DMS 273 treated with DMSO at 0.1 percent for 48 hours (cell line): ENCODE data around the gene BBS9.
A peak's percentile ranks its signal among the peaks of the same experiment; 100 is the strongest.
"Not testable (repeated sequence)": the region's sequence is repeated elsewhere in the genome, so short reads cannot be mapped to it uniquely, and the experiment has no call there.

Experiments used
- DNase-seq: peaks from one replicate; lab custom pipeline; 2025; lab: John Stamatoyannopoulos, UW

BBS9 gene

DNA sequence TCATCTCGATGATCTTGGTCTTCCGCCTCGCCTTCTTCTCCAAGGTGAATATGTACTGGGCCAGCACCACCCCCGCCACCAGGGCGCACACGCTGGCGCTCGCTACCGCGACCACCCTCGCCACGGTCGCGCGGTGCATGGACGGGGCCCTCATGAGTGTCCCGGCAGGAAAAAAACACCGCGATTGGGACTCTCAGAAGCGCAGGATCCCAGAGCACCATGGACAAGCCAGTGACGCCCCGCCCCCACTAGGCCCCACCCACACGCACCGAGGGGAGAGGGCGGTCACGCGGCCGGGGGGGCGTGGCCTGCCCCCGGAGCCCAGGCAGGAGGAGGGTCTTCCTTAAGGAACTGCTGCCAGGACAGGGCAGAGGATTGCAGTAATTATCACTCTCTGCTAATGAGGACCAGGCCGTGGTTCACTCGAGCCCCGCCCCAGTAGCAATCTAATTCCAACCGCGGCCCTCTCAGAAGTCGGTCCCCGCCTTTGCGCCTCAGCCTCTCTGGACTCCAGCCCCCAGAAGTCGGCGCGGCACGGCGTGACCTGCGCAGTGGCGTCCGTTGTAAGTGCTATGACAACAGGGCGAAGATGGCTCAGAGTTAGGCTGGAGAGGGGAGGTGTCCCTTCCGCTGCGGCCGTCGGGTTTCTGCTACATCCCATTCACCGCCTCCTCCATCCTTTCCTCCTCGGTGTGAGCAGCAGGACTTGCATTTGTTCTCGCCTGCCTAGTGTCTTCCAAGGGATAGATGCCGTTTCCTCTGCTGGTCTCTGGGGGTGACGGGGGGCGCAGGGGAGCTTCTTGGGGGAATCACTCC is at the start of gene BBS9:
TSS of gene BBS9 (plus strand) at position 575 of the 816 bp plus-strand sequence. CDS start 16,689 bp downstream, outside the sequence.
- peak; percentile 97 for DNase-seq

DNA sequence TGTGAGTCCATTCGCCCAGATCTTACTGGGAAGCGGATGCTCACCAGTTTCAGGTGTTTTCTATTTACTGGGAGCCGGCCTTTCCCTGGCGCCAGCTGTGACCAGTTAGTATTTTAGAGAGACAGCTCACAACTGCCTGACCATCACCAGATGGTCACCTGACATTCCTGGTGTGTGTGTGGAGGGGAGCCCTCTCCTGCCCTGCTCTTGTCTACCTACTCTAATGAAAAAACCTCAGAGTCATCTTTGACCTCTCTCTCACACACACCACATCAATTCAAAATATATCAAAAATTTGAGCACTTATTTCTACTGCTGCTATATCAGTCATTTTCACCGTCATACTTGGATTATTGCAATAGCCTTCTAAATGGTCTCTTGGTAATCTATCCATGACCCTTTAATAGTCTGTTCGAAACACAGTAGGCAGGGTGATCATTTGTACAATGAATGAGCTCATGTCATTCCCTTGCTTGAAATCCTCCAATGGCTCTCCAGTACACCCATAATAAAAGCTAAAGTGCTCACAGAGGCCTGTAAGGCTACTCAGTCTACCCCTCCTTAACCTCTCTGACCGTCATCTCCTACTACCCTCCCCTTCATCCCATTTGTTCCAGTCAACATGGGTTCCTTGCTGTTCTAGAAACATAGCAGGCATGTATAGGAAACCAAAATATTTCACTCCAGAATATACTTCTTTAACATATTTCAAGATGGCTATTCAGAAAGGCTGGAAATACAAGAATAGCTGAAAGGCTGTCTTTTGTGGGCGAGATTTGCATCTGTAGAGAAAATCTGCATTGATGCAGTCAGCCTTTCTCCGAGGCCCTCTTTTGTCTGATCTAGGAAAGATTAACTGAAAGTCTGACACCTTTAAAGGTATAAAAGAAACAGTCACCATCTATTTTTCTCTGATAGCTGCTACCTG is 49.3 kb upstream of the BBS9 start:
- no peak for DNase-seq

DNA sequence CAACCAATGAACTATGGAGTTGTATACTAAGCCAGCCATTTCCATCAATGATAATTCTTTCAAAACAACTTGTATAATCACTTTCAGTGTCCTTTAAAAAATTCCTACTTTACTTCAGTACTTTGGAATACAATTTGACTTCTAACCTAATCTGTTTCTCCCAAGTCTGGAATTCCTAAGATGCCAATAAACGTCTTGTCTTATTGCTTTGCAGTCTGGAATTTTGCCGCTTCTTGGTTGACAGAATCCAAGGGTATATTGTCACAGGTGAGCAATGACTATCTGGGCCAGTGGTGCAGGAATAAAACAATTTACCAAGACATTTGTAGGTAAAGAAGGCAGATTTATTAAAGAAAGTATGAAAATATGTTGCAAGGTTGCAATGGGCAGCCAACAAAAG is 42.0 kb upstream of the BBS9 start:
- no peak for DNase-seq

DNA sequence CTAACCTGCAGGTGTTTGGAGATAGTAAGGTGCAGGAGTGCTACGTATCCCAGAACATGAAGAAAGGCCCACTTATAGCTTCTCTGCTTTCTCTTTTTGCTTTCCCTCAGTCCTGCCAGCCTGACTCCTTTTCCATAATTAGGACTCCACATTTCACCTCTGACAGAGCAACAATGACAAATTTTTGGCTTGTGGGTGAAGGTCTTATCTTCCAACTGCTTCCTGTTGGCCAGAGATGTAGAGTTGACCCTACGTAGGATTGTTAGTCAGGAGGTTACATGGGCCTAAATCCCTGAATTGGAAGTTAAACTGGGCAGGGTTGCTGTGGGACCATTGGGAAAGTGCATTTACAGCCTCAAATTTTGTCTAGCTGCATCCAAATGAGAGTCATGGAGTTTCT is 41.5 kb upstream of the BBS9 start:
- DNase-seq: no peak

DNA sequence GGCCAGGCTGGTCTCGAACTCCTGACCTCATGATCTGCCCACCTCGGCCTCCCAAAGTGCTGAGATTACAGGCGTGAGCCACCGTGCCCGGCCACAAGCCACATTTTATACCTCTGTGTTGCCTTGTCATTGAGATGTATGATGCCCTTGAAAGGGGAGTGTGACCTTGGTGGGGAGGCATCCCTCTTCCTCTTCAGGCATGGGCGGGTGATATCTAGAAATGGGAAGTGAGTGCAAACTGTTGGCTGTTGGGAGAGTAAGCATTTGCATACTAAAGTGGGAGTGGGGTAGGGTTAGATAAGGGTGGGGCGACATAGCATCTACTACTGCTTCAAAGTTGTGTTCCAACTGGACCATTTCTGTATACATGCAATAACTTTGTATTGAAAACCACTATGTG is 40.2 kb upstream of the BBS9 start:
- no peak for DNase-seq

DNA sequence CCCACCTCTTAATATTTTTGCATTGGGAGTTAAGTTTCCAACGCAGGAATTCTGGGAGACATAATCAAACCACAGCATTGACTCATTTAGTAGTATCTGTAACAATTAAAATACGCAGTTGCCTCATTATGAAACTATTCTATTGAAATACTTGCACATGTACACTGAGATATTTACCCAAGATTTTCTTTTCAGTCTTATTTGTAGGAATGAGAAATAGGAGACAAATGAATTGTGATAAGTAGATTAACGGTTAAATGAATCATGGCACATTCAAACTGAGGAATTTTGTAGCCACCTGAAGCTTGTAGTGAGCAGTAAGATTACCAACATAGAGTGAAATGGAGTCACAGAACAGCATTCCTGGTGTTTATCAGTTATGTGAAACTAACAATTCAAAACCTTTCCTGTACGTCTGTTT is 38.2 kb upstream of the BBS9 start:
- DNase-seq: no peak

DNA sequence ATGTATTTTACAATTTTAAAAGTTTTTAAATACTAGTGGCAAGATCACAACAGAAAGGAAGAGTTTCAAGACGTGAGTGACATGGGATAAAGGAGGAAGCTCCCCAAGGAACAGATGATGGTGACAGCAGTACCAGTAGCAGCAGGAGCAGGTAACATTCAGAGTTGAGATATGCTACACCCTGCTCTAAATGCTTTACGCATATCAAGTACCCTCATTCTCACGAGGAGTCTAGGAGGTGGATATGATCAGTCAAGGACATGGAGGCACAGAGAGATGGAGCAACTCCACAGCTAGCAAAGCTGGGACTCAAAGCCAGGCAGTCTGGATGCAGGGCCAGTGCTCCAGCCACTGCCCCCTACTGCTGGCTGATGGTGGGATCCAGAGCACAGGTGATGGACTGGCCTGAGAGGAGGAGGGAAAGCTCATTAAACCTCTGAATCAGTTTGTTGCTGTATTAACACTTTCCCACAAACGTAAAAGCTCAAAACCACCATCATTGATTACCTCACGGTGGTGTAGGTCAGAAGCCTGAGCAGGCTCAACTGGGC is 37.6 kb upstream of the BBS9 start:
- DNase-seq: no peak

DNA sequence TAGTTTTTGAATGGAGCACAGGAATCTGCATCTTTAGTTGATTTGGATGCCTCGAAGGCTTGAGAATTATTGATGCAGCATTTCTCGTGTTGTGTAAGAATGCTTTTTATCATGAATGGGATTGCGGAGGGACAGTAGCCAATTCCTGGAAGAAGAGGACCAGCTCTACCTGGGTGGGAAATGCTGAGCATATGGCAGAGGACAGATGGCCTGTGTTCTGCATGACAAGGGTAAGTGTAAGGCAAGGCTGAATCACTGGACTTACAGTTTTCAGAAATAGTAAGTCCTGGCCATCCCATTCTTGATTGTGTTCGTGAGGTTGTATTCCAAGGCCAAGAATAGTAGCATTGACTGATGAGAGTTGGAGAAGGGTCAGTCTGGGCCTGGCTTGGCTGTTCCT is 36.1 kb upstream of the BBS9 start:
- peak; percentile 17 for DNase-seq

DNA sequence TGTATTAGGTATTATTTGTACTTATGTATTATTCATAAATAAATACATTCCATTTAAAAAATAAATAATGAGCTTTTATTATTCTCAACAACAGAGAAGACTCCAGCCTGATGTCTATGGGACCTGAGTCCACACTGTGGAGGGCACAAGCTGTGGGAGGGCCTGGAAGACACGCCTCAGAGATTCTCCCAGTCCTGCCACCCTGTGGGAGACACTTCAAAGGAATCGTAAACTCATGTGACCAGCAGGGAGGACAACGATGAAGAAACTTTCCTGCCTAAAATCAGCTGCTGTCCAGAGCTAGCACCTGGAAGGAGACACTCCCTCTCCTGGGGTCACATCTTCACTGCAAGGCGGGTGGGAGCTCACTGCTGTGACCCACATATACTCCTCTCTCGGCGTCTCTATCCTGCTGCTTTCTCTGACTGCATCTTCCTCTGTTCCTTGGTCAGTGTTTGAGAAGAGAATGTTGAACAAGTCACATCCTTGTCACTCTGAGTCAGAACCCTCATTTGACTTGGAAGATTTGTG is 34.6 kb upstream of the BBS9 start:
- DNase-seq: not testable (repeated sequence)

DNA sequence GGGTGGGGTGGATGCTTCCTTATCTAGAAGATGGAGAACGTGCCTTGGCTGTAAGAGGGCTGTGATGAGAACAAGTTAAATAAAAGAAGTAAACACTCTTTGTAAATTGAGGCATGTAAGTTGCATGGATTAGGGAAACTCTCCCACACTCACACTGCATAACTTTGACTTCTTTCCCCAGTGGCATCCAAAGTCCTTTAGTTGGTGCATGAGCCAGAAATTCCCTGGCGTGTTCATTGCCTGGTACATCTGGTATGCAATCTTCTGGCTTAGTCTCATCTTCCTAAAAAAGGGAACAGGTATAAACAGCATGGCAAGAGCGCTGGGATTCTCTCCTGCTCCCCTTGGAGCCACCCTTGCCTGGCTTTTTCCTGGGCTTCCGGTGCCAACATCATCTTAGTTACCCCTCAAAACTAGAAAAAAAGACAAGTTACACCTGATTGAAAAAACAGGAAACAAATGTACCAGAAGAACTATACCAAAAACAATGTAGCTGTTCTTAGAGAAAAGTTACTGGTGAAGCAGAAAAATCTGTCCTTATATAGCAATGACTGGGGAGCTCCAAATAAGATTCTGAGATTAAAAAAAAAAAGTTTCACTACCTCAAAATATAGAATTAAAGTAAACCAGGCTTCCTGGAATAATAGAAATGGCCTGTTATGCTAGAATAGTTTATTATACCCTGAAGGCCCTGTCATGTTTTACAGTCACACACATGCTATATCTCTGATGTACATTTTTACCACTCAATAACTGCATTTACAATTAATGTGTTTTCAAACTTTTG is 30.0 kb upstream of the BBS9 start:
- no peak for DNase-seq

DNA sequence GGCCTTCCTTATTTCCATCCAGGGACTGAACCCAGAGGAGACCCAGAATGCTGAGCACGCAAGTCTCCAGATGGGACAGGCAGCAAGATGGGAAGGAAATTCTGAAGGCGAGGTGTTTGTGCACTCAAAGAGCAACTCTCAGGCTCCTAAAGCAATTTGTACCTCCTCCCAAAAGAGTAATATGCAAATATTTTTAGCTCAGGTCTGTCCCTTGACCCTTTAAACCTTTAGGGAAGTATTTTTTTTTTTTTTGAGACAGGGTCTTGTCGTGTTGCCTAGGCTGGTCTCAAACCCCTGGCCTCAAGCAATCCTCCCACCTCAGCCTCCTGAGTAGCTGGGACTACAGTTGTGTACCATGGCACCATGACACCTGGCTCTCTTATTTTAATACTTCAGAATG is 28.6 kb upstream of the BBS9 start:
- DNase-seq: no peak

DNA sequence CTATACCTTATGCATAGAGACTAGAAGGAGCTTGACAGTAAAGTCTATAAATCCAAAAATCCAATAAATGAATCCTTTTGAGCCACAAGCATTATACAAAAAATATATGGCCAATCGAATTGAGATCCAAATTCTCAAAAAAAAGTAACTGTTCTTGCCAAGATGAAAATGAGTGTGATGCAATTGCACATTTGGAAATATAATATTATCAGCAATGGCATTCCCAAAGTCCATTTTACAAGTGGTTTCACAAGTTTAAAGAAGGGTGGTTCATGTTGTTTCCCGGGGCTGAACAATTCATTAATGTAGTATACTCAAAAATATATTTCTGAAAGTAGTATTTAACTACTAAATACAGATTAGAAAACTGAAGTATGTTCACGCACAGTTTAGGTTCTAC is 27.5 kb upstream of the BBS9 start:
- DNase-seq: no peak

DNA sequence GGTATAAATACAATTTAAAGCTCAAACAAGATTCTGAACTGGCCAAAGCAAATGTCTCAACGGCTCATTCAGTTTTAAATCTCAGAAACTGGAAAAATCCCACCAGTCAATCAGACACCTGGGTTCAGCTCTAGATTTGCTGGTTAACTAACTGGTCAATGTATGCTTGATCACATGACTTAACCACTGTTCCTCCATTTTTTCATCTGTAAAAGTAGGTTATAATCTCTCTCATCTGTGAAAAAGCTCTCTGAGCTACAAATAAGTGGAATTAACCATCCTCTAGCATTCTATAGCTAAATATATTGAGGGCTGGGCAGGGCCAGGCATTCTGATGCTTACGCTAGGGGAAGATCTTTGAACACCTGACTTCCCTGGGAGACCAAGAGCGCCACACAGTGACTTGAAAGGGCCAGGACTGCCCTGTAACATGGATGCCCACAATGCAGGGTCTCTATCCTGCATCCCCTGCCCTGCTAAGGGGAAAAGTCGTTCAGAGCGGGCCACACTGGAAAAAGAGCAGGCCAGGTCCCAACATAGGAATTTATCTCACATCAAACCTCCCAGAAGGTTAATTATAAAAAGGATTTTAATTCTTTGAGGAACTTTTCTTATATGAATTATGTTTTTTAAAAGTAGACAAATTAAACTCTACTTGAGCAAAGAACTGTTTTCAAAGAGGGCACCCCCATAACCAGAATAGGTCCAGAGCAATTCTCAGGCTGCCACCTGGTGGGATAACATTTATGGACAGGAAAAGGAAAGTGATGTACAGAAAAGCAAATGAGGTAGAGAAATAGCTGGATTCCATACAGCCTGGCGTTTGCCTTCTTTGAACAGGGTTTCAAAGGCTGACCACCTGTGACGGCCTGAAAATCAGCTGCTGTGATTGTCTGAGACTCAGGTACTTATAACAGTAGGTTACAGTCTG is 22.0 kb upstream of the BBS9 start:
- DNase-seq: peak; percentile 40

DNA sequence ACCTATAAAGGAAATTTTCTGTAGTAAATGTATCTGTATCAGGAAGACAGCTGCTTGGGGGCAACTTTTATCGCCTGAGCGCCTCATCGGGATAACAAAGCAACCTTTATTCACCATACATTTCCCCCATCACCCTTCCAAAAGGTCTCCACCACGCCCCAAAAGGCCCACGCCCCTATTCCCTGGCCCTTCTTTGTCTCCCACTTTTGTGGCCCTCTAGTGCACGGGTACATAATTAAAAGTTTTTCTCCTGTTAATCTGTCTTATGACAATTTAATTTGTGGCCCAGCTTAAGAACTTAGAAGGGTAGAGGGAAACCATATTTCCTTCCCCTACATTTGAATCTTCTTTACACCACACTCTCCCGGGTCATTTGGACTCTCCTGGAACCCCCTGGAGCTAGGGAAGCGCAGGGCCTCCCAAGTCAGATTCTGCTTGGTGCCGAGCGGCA is 20.8 kb upstream of the BBS9 start:
- DNase-seq: peak; percentile 50

DNA sequence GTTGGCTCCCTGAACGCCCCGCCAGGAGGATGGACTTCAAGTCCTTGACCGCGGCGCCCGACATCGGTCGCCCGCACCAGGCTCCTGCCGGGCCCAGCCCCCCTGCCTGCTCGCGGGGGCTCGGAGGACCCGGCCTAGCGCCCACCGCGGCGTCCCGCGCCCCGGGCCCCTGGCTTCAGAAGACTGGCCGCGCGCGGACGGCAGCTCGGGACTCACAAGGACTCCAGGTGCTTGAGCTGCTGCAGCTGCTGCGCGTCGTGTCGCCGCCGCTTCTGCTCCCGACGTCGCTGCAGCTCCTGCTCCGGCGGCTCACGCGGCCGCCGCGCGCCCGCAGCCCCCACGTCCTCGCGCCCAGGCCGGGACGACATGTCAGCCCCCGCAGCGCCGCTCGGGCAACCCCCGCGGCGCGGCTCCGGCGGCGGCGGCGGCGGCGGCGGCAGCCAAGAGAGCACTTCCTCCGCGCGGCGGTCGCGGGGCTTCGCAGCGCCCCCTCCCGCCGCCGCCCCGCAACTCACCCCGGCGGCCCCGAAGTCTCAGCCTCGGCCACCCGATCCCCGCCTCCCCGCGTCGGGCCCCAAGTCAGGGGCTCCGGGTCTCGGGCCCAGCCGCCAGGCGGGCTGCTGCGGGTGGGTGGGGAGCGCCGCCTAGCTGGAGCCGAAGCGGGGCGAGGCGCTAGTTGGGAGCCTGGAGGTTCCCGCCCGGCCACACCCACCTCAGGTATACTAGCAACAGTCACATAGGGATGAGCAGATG is 20.2 kb upstream of the BBS9 start, which contains the start of gene RP9:
TSS of gene RP9 (minus strand) at position 400 of the 753 bp plus-strand sequence. CDS start at position 368, 32 bp downstream.
- DNase-seq: peak; percentile 66

DNA sequence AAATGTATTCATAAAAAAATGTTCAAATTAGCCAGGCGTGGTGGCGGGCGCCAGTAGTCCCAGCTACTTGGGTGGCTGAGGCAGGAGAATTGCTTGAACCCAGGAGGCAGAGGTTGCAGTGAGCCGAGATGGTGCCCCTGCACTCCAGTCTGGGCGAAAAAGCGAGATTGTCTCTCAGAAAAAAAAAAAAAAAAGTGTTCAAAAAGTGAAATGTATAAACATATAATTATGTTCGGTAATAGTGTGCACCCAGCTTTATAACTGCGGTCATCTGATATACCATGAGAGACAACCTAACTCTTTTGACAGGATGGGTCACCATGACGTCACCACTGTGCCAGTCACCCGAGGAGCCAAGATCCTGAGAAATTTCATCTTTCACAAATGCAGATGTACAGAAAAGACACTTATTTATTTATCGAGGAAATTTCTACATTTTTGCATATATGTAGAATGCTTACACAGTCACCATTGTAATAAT is 19.6 kb upstream of the BBS9 start:
- no peak for DNase-seq

DNA sequence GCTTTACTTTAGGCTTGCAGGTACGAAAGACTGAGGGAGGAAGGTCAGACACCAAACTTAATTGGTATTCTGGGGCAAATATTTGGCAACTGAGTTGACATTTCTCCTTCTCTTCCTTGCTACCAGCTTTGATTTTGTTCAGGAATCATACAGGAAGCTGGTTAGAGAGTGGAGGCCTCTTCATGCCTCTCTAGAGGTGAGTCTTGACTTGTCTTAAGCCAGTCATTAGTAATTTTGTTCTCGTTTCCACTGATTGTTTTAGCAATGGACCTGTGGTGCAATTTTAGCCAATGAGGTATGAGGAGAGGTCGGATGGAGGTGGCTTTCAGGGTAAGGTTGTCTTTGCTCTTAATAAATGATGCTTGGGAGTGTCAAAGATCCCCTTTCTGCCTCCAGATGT is 17.8 kb upstream of the BBS9 start:
- DNase-seq: no peak

DNA sequence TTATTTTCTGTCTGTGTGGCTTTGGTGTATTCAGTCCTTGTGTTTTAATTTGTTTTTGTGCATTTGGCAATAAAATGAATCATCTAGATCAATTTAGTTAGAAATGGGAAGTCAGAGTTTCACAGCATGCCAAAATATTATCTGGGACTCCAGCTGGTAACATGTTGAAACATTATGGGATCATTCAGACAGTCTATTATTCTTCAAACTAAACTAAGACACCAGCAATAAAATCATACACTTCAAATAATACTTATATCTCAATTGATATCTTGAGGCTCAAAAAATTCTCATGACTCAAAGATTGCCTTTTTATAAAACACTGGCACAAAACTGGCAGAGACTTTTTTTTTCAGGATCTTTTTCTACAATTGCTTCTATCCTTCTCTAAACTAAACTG is 14.4 kb upstream of the BBS9 start:
- no peak for DNase-seq

DNA sequence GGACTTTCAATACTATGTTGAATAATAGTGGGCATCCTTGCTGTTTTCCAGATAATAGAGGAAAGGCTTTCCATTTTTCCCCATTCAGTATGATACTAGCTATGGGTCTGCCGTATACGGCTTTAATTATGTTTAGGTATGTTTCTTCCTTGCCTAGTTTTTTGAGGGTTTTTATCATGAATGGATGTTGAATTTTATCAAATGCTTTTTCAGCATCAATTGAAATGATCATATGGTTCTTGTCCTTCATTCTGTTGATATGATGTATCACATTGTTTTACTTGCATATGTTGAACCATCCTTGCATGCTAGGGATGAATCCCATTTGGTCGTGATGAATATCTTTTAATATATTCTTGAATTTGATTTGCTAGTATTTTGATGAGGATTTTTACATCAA is 11.0 kb upstream of the BBS9 start:
- no peak for DNase-seq
